ENCODE measurements around the gene DOLPP1.
"Not testable (repeated sequence)": the region's sequence is repeated elsewhere in the genome, so short reads cannot be mapped to it uniquely, and the experiment has no call there.

Gene DOLPP1

DNA sequence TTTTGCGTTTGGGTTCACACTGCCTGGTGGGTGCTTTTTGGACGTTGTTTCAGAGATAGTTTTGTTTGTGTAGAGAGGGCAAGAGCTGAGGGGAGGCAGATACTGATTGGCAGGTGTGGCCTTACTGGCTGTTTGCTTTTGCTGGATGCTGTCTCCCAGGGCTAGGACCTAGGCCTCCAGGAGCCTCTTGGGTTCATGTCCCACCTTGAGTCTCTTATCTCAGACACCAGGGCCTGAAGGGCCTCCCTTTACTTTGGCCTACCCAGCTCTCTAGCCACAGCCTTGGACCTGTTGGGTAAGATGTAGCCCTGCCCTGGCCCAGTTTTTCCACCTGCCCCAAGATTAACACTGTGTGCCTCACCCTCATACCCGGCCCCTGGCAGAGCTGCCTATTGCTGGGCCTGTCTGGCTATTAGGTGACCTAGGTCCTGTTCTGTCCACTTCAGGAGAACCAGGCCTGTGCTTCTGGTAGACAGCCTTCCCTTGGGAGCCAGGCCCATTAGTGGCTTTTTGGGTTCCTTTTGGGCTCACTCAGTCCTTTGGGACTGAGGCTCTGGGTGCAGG is 43.7 kb downstream of the DOLPP1 start:
- TF ChIP-seq CTCF (IDR thresholded peaks at IDR 0.05; ENCODE audit: low read depth, low read length) (no peak), EZH2phosphoT487 (IDR thresholded peaks at IDR 0.05; ENCODE audit: low read depth) (no peak)
- Histone ChIP-seq H3K9me3 (ENCODE audit: insufficient read depth, low read length) (no peaks in the 10 kb centered on the region), H3K27ac (ENCODE audit: low read length) (no peak overlapping the region), H2AFZ (ENCODE audit: low read depth, low read length) (no peak overlapping the region), H3K4me3 (ENCODE audit: low read length) (no peak overlapping the region), H3K36me3 (replicated peaks; ENCODE audit: low read depth, low read length) (peaks cover 26% of the 10 kb centered on the region), H3K4me2 (ENCODE audit: low read length) (no peak overlapping the region), H3K9ac (ENCODE audit: low read length) (no peak overlapping the region), H3K27me3 (ENCODE audit: low read depth, low read length) (no peaks in the 10 kb centered on the region), H3K79me2 (ENCODE audit: low read length) (no peaks in the 10 kb centered on the region), H4K20me1 (ENCODE audit: insufficient read depth, low read length) (peaks cover 10% of the 10 kb centered on the region), H3K4me1 (ENCODE audit: low read length) (no peaks in the 10 kb centered on the region)

GRCh38 chr9:129125478-129125877 is 44.6 kb downstream of the DOLPP1 start:
- H3K27me3 ChIP-seq (ENCODE audit: low read depth, low read length) = no peaks in the 10 kb centered on the region
- H3K9ac ChIP-seq (ENCODE audit: low read length) = no peak overlapping the region
- peaks cover 10% of the 10 kb centered on the region for H4K20me1 ChIP-seq (ENCODE audit: insufficient read depth, low read length)
- no peaks in the 10 kb centered on the region for H3K9me3 ChIP-seq (ENCODE audit: insufficient read depth, low read length)
- TF ChIP-seq CTCF (IDR thresholded peaks at IDR 0.05; ENCODE audit: low read depth, low read length) (no peak), EZH2phosphoT487 (IDR thresholded peaks at IDR 0.05; ENCODE audit: low read depth) (no peak)
- no peak overlapping the region for H3K4me3 ChIP-seq (ENCODE audit: low read length)
- H3K79me2 ChIP-seq (ENCODE audit: low read length) = no peaks in the 10 kb centered on the region
- H3K4me2 ChIP-seq (ENCODE audit: low read length) = no peak overlapping the region
- no peak overlapping the region for H3K27ac ChIP-seq (ENCODE audit: low read length)
- H3K36me3 ChIP-seq (replicated peaks; ENCODE audit: low read depth, low read length) = peaks cover 29% of the 10 kb centered on the region
- no peak overlapping the region for H2AFZ ChIP-seq (ENCODE audit: low read depth, low read length)
- no peaks in the 10 kb centered on the region for H3K4me1 ChIP-seq (ENCODE audit: low read length)

DNA sequence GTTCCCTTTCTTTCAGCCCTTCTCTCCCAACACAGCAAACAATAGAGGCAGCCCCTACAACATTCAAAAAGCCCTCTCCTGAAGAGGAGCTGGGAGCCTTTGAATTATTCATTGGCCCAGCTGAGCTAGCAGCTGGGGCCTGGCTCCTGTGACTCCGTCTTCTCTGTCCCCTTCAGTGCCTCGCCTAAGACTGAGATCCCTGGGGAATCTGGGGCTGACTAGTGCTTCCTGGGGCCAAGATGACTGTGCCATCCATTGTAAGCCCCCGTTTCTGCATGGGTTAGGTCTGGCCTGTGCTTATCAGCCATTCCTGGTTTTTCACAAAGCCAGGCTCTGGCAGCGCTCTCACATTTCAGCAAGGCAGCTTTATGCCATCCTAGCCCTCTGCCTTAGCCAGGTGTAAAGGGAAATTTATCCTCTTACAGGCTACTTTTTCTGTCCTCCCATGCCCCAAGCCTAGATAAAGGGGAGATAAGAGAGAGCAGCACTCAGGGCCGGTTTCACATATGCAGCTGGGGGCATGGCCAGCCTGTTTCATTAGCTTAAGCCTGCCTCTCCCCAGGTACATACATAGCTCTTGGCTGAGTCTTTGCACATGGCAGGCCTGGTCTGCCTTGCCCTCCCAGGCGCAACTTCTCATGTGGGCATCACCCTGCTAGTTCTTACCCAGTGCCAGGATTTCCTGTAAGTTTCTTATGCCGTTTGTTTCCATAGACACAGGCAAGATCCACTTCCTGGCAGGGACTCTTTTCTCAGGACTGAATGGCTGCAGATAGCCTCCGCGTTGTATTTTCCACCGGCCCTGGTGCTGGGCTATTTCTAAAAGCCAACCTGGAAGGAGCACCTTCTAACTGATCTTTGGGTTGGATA is 46.1 kb downstream of the DOLPP1 start:
- Histone ChIP-seq H3K9me3 (ENCODE audit: insufficient read depth, low read length) (no peaks in the 10 kb centered on the region), H3K4me1 (ENCODE audit: low read length) (peaks cover 10% of the 10 kb centered on the region), H3K36me3 (replicated peaks; ENCODE audit: low read depth, low read length) (peaks cover 30% of the 10 kb centered on the region), H3K4me3 (ENCODE audit: low read length) (no peak overlapping the region), H3K27me3 (ENCODE audit: low read depth, low read length) (no peaks in the 10 kb centered on the region), H3K79me2 (ENCODE audit: low read length) (no peaks in the 10 kb centered on the region), H3K27ac (ENCODE audit: low read length) (no peak overlapping the region), H4K20me1 (ENCODE audit: insufficient read depth, low read length) (peaks cover 16% of the 10 kb centered on the region; the same call in 1 of the 2 replicates), H3K4me2 (ENCODE audit: low read length) (no peak overlapping the region), H2AFZ (ENCODE audit: low read depth, low read length) (no peak overlapping the region), H3K9ac (ENCODE audit: low read length) (no peak overlapping the region)
- TF ChIP-seq EZH2phosphoT487 (IDR thresholded peaks at IDR 0.05; ENCODE audit: low read depth) = no peak
- TF ChIP-seq CTCF (IDR thresholded peaks at IDR 0.05; ENCODE audit: low read depth, low read length) = no peak

DNA sequence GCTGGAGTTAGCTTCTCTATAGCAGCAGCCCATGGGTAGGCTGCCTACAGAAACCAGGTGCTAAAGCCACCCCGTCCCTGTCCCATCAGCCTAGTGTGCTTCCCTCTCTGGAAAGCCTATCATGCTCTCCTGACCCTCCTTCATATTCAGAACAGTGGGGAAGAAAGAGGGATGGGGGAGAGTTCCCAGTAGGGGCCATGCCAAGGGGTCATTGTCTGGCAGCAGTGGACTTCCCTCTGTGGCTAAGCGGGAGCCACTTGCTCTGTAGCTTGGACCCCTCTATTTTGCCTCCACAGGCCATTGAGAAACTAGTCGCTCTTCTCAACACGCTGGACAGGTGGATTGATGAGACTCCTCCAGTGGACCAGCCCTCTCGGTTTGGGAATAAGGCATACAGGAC is 47.8 kb downstream of the DOLPP1 start:
- Histone ChIP-seq H3K36me3 (replicated peaks; ENCODE audit: low read depth, low read length) (peaks cover 26% of the 10 kb centered on the region), H3K27ac (ENCODE audit: low read length) (no peak overlapping the region), H4K20me1 (ENCODE audit: insufficient read depth, low read length) (peaks cover 16% of the 10 kb centered on the region; the same call in 1 of the 2 replicates), H3K79me2 (ENCODE audit: low read length) (no peaks in the 10 kb centered on the region), H3K9ac (ENCODE audit: low read length) (no peak overlapping the region), H2AFZ (ENCODE audit: low read depth, low read length) (no peak overlapping the region), H3K27me3 (ENCODE audit: low read depth, low read length) (no peaks in the 10 kb centered on the region), H3K4me2 (ENCODE audit: low read length) (no peak overlapping the region), H3K4me3 (ENCODE audit: low read length) (no peak overlapping the region), H3K4me1 (ENCODE audit: low read length) (peaks cover 10% of the 10 kb centered on the region), H3K9me3 (ENCODE audit: insufficient read depth, low read length) (no peaks in the 10 kb centered on the region)
- no peak for TF ChIP-seq EZH2phosphoT487 (IDR thresholded peaks at IDR 0.05; ENCODE audit: low read depth)
- TF ChIP-seq CTCF (IDR thresholded peaks at IDR 0.05; ENCODE audit: low read depth, low read length) = no peak

DNA sequence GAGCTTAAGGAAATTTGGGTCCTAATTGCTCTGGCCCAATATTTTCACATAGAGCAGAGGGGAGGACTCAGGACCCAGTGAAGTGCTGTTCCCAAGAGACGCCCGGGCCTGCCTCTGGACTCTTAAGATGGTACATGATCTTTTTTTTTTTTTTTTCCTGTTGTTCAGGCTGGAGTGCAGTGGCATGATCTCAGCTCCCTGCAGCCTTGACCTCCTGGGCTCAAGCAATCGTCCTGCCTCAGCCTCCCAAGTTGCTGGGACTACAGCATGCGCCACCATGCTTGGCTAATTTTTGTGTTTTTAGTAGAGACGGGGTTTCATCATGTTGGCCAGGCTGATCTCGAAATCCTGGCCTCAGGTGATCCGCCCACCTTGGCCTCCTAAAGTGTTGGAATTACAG is 49.4 kb downstream of the DOLPP1 start:
- H2AFZ ChIP-seq (ENCODE audit: low read depth, low read length); H3K27me3 ChIP-seq (ENCODE audit: low read depth, low read length); H3K9me3 ChIP-seq (ENCODE audit: insufficient read depth, low read length); H3K4me2 ChIP-seq (ENCODE audit: low read length); H3K27ac ChIP-seq (ENCODE audit: low read length); H3K79me2 ChIP-seq (ENCODE audit: low read length); H3K9ac ChIP-seq (ENCODE audit: low read length); H3K4me3 ChIP-seq (ENCODE audit: low read length): not testable (repeated sequence)
- peaks cover 11% of the 10 kb centered on the region; the same call in 1 of the 2 replicates for H4K20me1 ChIP-seq (ENCODE audit: insufficient read depth, low read length)
- H3K36me3 ChIP-seq (replicated peaks; ENCODE audit: low read depth, low read length) = peaks cover 29% of the 10 kb centered on the region
- peaks cover 10% of the 10 kb centered on the region for H3K4me1 ChIP-seq (ENCODE audit: low read length)

Measured in OCI-LY3 (cell line).